ENCODE results near the gene ERCC6L2. TPM values are rescaled to one million over a fixed set of nuclear protein-coding genes. Genes with fewer than 3 reads are reported as not detected.
A peak's percentile ranks its signal among the peaks of the same experiment; 100 is the strongest.

Gene ERCC6L2
- total RNA-seq, 3 donors from 2014 or later, result 32.4 to 69.4 (median 51.4) TPM

DNA sequence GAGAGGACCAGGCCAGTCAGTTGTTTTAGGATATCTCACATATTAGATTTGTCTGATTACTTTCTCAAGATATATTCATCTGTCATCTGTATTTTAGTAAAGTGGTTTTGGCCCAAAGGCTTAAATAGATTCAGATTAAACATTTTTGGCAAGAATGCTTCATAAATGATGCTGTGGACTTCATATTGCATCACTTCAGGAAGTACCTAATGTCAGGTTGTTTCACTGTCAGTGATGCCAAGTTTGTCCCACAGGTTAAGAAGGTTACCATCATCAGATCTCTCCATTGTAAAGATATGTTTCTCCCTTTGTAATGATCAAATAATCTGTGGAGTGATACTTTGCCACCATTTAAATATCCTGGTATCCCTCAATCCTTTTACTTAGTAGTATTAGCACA, 37.3 kb downstream of the ERCC6L2 start:
- no peaks in the 10 kb centered on the region for H3K9me3 ChIP-seq
- no peak overlapping the region for H3K4me3 ChIP-seq
- TF ChIP-seq CTCF (IDR thresholded peaks at IDR 0.05), result no peak
- no peak for DNase-seq
- no peaks in the 10 kb centered on the region for H3K36me3 ChIP-seq (ENCODE audit: low read depth)
- ATAC-seq, result no peak
- intact Hi-C loops (cut with DNase I, micrococcal nuclease), result no loop called here
- H3K4me1 ChIP-seq (ENCODE audit: low read depth), result no peaks in the 10 kb centered on the region

DNA sequence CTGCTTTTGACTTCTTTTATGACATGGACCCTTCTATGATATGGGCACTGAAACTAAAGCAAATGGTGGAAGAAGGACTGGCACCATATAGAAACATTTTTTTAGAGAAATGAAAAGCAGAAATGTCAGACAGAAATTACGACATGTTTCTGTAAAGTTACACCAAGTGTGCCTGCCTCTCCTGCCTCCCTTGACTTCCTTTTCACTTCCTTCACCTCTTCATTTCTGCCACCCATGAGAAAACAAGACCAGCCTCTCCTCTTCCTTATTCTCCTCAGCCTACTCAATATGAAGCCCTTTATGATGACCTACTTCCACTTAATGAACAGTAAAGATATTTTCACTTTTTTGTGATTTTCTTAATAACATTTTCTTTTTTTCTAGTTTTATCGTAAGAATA, 44.5 kb downstream of the ERCC6L2 start:
- no peak for DNase-seq
- no peaks in the 10 kb centered on the region for H3K9me3 ChIP-seq
- no peak for ATAC-seq
- TF ChIP-seq CTCF (IDR thresholded peaks at IDR 0.05), result no peak
- H3K4me3 ChIP-seq, result no peak overlapping the region
- peaks cover 6% of the 10 kb centered on the region for H3K36me3 ChIP-seq (ENCODE audit: low read depth)
- intact Hi-C loops (cut with DNase I, micrococcal nuclease), result no loop called here
- H3K4me1 ChIP-seq (ENCODE audit: low read depth), result peaks cover 4% of the 10 kb centered on the region

DNA sequence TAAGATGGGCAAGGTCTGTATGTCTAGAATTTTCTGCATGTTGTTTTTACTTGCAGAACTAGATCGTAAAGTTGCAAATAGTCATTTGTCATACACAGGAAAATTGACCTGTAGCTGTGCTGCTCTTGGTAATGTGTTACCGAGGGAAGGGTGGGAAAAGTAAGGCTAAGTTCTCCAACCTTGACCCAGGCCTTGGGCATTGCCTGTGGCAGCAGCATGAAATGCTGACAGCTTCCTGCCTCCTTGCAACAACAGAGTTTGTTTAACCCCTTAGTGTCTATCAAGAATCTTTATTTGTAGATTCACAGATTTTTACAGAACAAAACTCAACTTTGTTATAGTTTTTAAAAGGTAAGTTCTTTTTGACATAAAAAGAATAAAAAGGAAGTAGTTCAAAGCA, 48.3 kb downstream of the ERCC6L2 start:
- H3K4me3 ChIP-seq, result no peak overlapping the region
- peaks cover 4% of the 10 kb centered on the region for H3K4me1 ChIP-seq (ENCODE audit: low read depth)
- intact Hi-C loops (cut with DNase I, micrococcal nuclease), result no loop called here
- H3K9me3 ChIP-seq, result no peaks in the 10 kb centered on the region
- no peak for TF ChIP-seq CTCF (IDR thresholded peaks at IDR 0.05)
- peaks cover 6% of the 10 kb centered on the region for H3K36me3 ChIP-seq (ENCODE audit: low read depth)
- peak in 1 of 3 donors; percentile 26 for DNase-seq
- peak; percentile 72 for ATAC-seq

GRCh38 chr9:95924987-95925386, 49.5 kb downstream of the ERCC6L2 start:
- ATAC-seq, result peak; percentile 93
- peaks cover 4% of the 10 kb centered on the region for H3K4me1 ChIP-seq (ENCODE audit: low read depth)
- H3K36me3 ChIP-seq (ENCODE audit: low read depth), result peaks cover 6% of the 10 kb centered on the region
- intact Hi-C loops (cut with DNase I, micrococcal nuclease), result no loop called here
- DNase-seq, result no peak
- H3K9me3 ChIP-seq, result no peaks in the 10 kb centered on the region
- no peak overlapping the region for H3K4me3 ChIP-seq
- no peak for TF ChIP-seq CTCF (IDR thresholded peaks at IDR 0.05)

- intact Hi-C loops (cut with DNase I, micrococcal nuclease), result no loop called here
- DNase-seq, result no peak
Measured at GRCh38 chr9:95927271-95928004, 51.9 kb downstream of the ERCC6L2 start.

More at GRCh38 chr9:95927271-95928004, 51.9 kb downstream of the ERCC6L2 start:
- no peak overlapping the region for H3K4me3 ChIP-seq
- H3K4me1 ChIP-seq (ENCODE audit: low read depth), result peaks cover 4% of the 10 kb centered on the region
- H3K36me3 ChIP-seq (ENCODE audit: low read depth), result no peaks in the 10 kb centered on the region
- TF ChIP-seq CTCF (IDR thresholded peaks at IDR 0.05), result no peak
- no peak for ATAC-seq
- H3K9me3 ChIP-seq, result no peaks in the 10 kb centered on the region

Data from mucosa of descending colon (tissue), 3 donors.